Gastroesophageal sphincter (tissue), 4 donors: ENCODE data around the gene TRAPPC11. TPM values are rescaled to one million over a fixed set of nuclear protein-coding genes. Genes with fewer than 3 reads are reported as not detected.

Experiments
- ATAC-seq: fragments of 150-250 bp; one replicate; pipeline ENCODE4 v1.9.1; 2016; ENCODE audit warnings: mild to moderate bottlenecking, moderate library complexity
- H3K27ac ChIP-seq, 4 donors: fragments of 200-600 bp; sonication (generic) in 3 of 4; 1 replicate in 3 of 4; 2 replicates in 1 of 4; pipeline ENCODE4 v1.5.1; 2016 to 2019
- H3K27me3 ChIP-seq: fragments of 200-600 bp; sonication (generic); one replicate; pipeline ENCODE4 v1.5.1; 2019
- H3K36me3 ChIP-seq, 2 donors: fragments of 200-600 bp; sonication (generic); one replicate each; pipeline ENCODE4 v1.5.1; 2019; ENCODE audit warnings: control low read depth in 1 of 2
- H3K4me1 ChIP-seq, 3 donors: fragments of 200-600 bp; sonication (generic); 1 replicate in 2 of 3; 2 replicates in 1 of 3; pipeline ENCODE4 v1.5.1; 2016 to 2019; ENCODE audit warnings: control low read depth in 2 of 3
- H3K4me3 ChIP-seq, 2 donors: fragments of 200-600 bp; sonication (generic); one replicate each; pipeline ENCODE4 v1.5.1; 2019; ENCODE audit warnings: mild to moderate bottlenecking in 1 of 2, moderate library complexity in 1 of 2
- H3K9me3 ChIP-seq, 3 donors: fragments of 200-600 bp; sonication (generic); one replicate each; pipeline ENCODE4 v1.5.1; 2017 to 2019; ENCODE audit warnings: control low read depth in 2 of 3
- CTCF ChIP-seq, 4 experiments: fragments of 200-600 bp in 2 of 4; fragments of 450-650 bp in 2 of 4; sonication (generic) in 1 of 4; IDR thresholded peaks; one replicate each; pipeline ENCODE4 v1.5.1; 2017 to 2019; ENCODE audit warnings: antibody characterized with exemption in 4 of 4, mild to moderate bottlenecking in 2 of 4, moderate library complexity in 2 of 4
- EP300 ChIP-seq: sonication (generic); formaldehyde crosslinking; IDR thresholded peaks from one replicate; pipeline ENCODE4 v1.6.1; 2017; ENCODE audit warnings: antibody characterized with exemption, mild to moderate bottlenecking
- POLR2A ChIP-seq, 2 donors: fragments of 450-650 bp; IDR thresholded peaks; one replicate each; pipeline ENCODE4 v1.6.1; 2017; ENCODE audit warnings: antibody characterized with exemption in 2 of 2, mild to moderate bottlenecking in 2 of 2, moderate library complexity in 1 of 2
- POLR2AphosphoS5 ChIP-seq: sonication (generic); formaldehyde crosslinking; IDR thresholded peaks from one replicate; pipeline ENCODE4 v1.6.1; 2017; ENCODE audit warnings: antibody characterized with exemption
- WGBS, 2 donors: methylation state at CpG; one replicate each; pipeline ENCODE4 v1.1.5; 2018; ENCODE audit warnings: low coverage in 1 of 2; 5-methylcytosine and 5-hydroxymethylcytosine counted together
- total RNA-seq, 4 donors: library from RNA; depleted of rRNA; stranded (reverse); fragments of >200 nt; gene quantifications; one replicate each; pipeline ENCODE4 v1.1.0, GENCODE V29; 2016

TRAPPC11 gene
- total RNA-seq, 4 donors from 2014 or later: 42.1 to 57.5 (median 54.7) TPM

DNA sequence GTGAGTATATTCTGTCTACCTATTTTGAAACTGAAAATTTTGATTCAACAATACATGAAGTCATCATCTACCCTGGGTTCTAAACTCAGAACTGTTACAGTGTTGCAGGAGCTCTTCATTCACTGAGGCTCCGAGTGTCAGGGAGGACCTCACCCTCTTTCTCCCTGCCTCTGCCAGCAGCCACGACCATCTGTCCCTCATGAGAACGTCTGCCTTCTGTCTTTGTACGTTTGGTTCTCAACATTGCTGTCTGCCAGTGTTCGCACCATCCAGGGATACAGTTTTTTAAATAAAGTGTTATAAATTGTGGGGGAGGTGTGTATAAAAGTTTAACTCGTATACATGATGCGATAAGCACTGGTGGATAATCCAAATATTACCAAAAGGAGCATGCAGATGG is 55.5 kb downstream of the TRAPPC11 start:
- H3K36me3 ChIP-seq: peaks cover under 1 to 58% of the 10 kb centered on the region in 2 donors
- no peak for ATAC-seq
- no peaks in the 10 kb centered on the region for H3K9me3 ChIP-seq
- 49 to 70% methylated on average over 6 to 7 of the region's 7 CpGs for WGBS, 2 donors
- TF ChIP-seq POLR2AphosphoS5 (no peak), POLR2A (IDR thresholded peaks at IDR 0.05) (no peak), EP300 (no peak)
- no peaks in the 10 kb centered on the region for H3K27me3 ChIP-seq
- H3K4me1 ChIP-seq: no peaks in the 10 kb centered on the region
- no peak overlapping the region for H3K27ac ChIP-seq
- H3K4me3 ChIP-seq: no peak overlapping the region

- no peak for ATAC-seq
- Histone ChIP-seq H3K9me3 (no peaks in the 10 kb centered on the region), H3K27ac (no peak overlapping the region), H3K4me3 (no peak overlapping the region), H3K27me3 (no peaks in the 10 kb centered on the region), H3K4me1 (no peaks in the 10 kb centered on the region), H3K36me3 (peaks cover 0 to 41% of the 10 kb centered on the region in 2 donors)
- TF ChIP-seq POLR2A (IDR thresholded peaks at IDR 0.05): no peak
- no peak for TF ChIP-seq CTCF (IDR thresholded peaks at IDR 0.05)
- TF ChIP-seq POLR2AphosphoS5: no peak
- TF ChIP-seq EP300: no peak
- WGBS, 2 donors: 81% methylated on average over 3 to 4 of the region's 4 CpGs
These were observed 57.2 kb downstream of the TRAPPC11 start for GRCh38 chr4:183716302-183716701.

GRCh38 chr4:183718876-183719275 is 59.8 kb downstream of the TRAPPC11 start:
- Histone ChIP-seq H3K36me3 (peaks cover 0 to 16% of the 10 kb centered on the region in 2 donors), H3K4me3 (no peak overlapping the region), H3K4me1 (peaks cover 0 to 11% (median 0%) of the 10 kb centered on the region in 3 donors), H3K27me3 (no peaks in the 10 kb centered on the region), H3K27ac (no peak overlapping the region), H3K9me3 (no peaks in the 10 kb centered on the region)
- WGBS, 2 donors: 57 to 75% methylated on average over 5 of the region's 5 CpGs
- TF ChIP-seq POLR2A (IDR thresholded peaks at IDR 0.05) (no peak), CTCF (IDR thresholded peaks at IDR 0.05) (no peak), POLR2AphosphoS5 (no peak), EP300 (no peak)
- no peak for ATAC-seq

GRCh38 chr4:183721207-183722081 is 62.4 kb downstream of the TRAPPC11 start:
- H3K27ac ChIP-seq: peak overlapping the region in 2 of 4 donors; percentile 32 to 63
- ATAC-seq: peak; percentile 46

More at GRCh38 chr4:183721207-183722081, 62.4 kb downstream of the TRAPPC11 start:
- Histone ChIP-seq H3K4me1 (peaks cover 0 to 11% (median 0%) of the 10 kb centered on the region in 3 donors), H3K4me3 (peak overlapping the region in 1 of 2 donors; percentile 59), H3K9me3 (no peaks in the 10 kb centered on the region), H3K36me3 (no peaks in the 10 kb centered on the region), H3K27me3 (no peaks in the 10 kb centered on the region)
- TF ChIP-seq EP300 (no peak), POLR2A (IDR thresholded peaks at IDR 0.05) (no peak), CTCF (IDR thresholded peaks at IDR 0.05) (peak in 1 of 4 experiments; percentile 64)
- WGBS, 2 donors: 22 to 40% methylated on average over 10 to 25 of the region's 38 CpGs
